Islet precursor cell (in vitro differentiated cells): ENCODE measurements around the gene ABHD17C.
A peak's percentile ranks its signal among the peaks of the same experiment; 100 is the strongest.
"Not testable (repeated sequence)": the region's sequence is repeated elsewhere in the genome, so short reads cannot be mapped to it uniquely, and the experiment has no call there.

Experiments
- DNase-seq: peaks from one replicate; pipeline ENCODE4 v3.0.0-alpha.2; 2018

The ABHD17C gene

GRCh38 chr15:80695099-80695910 lies at the start of gene ABHD17C:
Gene ABHD17C, plus strand, starts transcription at chr15:80695310. Its CDS starts 120 bp downstream, at chr15:80695430.
- DNase-seq, result peak; percentile 77

GRCh38 chr15:80645494-80646065 lies 49.5 kb upstream of the ABHD17C start:
- no peak for DNase-seq

GRCh38 chr15:80647424-80647823 lies 47.7 kb upstream of the ABHD17C start:
- not testable (repeated sequence) for DNase-seq

- peak; percentile 30 for DNase-seq
These were observed 40.8 kb upstream of the ABHD17C start for GRCh38 chr15:80654299-80654698.

- DNase-seq, result no peak
These were observed 35.7 kb upstream of the ABHD17C start for GRCh38 chr15:80659375-80659774.

GRCh38 chr15:80660119-80660518 lies 35.0 kb upstream of the ABHD17C start:
- DNase-seq, result peak; percentile 73

GRCh38 chr15:80662129-80662528 lies 33.0 kb upstream of the ABHD17C start:
- DNase-seq, result no peak

- no peak for DNase-seq
These were observed 32.2 kb upstream of the ABHD17C start for GRCh38 chr15:80662757-80663553.

GRCh38 chr15:80665151-80665550 lies 30.0 kb upstream of the ABHD17C start:
- DNase-seq, result no peak

- DNase-seq, result no peak
These were observed 27.2 kb upstream of the ABHD17C start for GRCh38 chr15:80667936-80668335.

- no peak for DNase-seq
These were observed 26.4 kb upstream of the ABHD17C start for GRCh38 chr15:80668546-80669236.

- DNase-seq, result no peak
These were observed 25.3 kb upstream of the ABHD17C start for GRCh38 chr15:80669663-80670273.

- no peak for DNase-seq
These were observed 21.4 kb upstream of the ABHD17C start for GRCh38 chr15:80673561-80674244.

GRCh38 chr15:80674245-80674614 lies 20.9 kb upstream of the ABHD17C start:
- no peak for DNase-seq

- no peak for DNase-seq
These were observed 18.1 kb upstream of the ABHD17C start for GRCh38 chr15:80677041-80677440.

- DNase-seq, result peak; percentile 94
These were observed 15.8 kb upstream of the ABHD17C start for GRCh38 chr15:80679167-80679803.

- no peak for DNase-seq
These were observed 15.3 kb upstream of the ABHD17C start for GRCh38 chr15:80679804-80680175.

GRCh38 chr15:80682201-80682600 lies 12.9 kb upstream of the ABHD17C start:
- DNase-seq, result no peak

- no peak for DNase-seq
These were observed 10.4 kb upstream of the ABHD17C start for GRCh38 chr15:80684697-80685096.

GRCh38 chr15:80685628-80686027 lies 9.5 kb upstream of the ABHD17C start:
- DNase-seq, result no peak

- no peak for DNase-seq
These were observed 5.8 kb upstream of the ABHD17C start for GRCh38 chr15:80689294-80689693.

- DNase-seq, result no peak
These were observed 5.4 kb upstream of the ABHD17C start for GRCh38 chr15:80689716-80690115.
